Activated naive CD4-positive, alpha-beta T cell treated with anti-CD3 and anti-CD28 coated beads, Interleukin-2, amount 50 U/mL, for 16 hours (primary cell): Measurements from ENCODE around the gene STARD3.
A peak's percentile ranks its signal among the peaks of the same experiment; 100 is the strongest.

Source experiments
- DNase-seq: peaks from one replicate; pipeline ENCODE4 v3.0.0-alpha.2; 2020

Gene STARD3

GRCh38 chr17:39604911-39605491, 31.9 kb upstream of the STARD3 start:
- no peak for DNase-seq

- no peak for DNase-seq
These were observed 31.2 kb upstream of the STARD3 start for GRCh38 chr17:39605492-39606433.

GRCh38 chr17:39606434-39607056, 30.4 kb upstream of the STARD3 start:
- DNase-seq, result no peak

DNA sequence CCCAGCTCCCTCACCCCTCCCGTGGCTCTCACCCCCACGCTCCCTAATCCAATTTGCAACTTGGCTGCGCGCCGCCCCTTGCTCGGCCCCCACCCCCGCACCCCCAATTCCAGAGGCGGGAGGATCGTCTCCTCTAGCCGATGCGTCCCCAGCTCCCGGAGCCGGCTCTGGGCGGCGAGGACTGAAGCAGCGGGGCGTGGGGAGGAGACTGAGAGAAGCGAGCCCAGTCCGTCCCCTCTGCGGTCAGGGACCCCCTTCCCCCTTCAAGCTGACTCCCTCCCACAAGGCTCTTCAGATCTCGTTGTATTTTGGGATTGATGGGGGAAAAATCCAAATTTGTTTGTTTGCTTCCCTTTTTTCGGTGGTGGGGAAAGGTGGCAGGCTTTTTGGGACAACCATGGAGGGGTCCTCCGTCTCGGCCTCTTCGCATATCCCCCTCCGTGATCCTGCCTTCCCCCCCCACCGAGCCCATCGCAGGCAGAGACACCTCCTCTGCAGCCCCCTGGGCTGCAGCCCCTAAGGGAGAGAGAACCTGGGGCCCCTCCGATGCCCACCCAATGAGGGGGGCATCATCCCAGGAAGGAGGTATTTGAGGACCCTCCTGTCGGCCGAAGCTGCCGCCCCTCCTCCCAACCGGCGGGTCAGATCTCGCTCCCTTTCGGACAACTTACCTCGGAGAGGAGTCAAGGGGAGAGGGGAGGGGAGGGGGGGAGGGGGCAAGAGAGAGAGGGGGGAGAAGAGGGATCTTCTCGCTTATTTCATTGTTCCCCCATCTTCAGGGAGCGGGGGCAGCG, 29.7 kb upstream of the STARD3 start:
- DNase-seq, result no peak

- no peak for DNase-seq
These were observed 29.2 kb upstream of the STARD3 start, which contains the start of gene NEUROD2 for GRCh38 chr17:39607851-39608130. Gene NEUROD2, minus strand, starts transcription at chr17:39607920. Its CDS starts 1,321 bp downstream, at chr17:39606599.

GRCh38 chr17:39608142-39608981, 28.6 kb upstream of the STARD3 start:
- DNase-seq, result no peak

DNA sequence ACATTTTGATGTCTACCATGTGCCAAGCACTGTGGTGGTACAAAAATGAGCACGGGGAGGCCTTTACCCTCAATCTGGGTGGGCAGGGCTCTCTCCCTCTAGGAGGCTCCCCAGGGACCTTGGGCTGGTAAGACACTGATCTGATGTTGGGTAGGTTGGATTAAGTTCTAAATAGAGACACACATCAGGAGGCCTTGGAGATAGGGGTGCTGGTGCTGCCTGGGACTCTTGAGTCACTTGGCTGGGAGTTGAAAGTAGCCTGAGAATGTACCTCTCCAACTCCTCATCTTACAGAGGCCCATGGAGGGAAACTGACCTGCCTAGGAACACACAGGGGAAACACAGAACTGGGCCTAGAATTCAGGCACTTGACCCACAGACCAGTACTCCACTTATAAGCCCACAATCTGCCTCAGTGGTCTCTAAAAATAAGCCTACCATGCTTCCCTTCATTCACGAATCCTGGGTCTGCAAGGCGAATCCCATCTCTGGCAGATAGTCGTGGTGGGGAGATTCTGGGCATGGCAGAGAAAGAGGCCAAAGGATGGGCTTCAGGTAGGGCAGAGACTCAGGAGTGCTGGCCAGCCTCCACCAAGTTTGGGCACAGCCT, 27.4 kb upstream of the STARD3 start:
- no peak for DNase-seq

GRCh38 chr17:39611401-39612112, 25.4 kb upstream of the STARD3 start:
- no peak for DNase-seq

GRCh38 chr17:39612291-39612894, 24.6 kb upstream of the STARD3 start:
- DNase-seq, result no peak

GRCh38 chr17:39612935-39613464, 23.9 kb upstream of the STARD3 start:
- DNase-seq, result no peak

DNA sequence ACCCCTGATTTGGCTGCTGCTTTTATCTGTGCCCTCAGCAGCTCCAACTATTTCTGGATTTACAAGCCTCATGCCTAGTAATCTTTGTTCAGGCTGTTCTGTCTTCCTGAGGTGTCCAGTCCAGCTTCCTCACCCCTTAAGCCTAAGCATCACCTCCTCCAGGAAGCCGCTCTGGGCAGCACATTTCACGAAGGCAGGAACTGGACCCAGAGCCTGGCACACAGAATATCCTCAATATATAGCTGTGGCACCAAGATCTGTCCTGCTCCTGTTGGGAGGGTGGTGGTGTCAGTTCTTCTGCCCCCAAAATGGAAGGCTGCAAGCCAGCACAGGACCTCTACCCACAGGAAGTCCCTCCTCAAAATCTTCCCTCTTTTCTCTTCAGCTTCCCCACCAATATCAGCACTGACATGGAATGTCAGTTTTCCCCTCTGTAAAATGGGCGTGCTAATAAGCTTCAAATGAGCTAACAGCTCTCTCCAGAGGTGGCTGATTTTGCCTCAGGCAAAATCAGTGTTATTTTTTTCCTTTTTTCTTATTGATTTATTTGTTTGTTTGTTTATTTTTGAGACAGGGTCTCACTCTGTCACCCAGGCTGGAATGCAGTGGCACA, 22.3 kb upstream of the STARD3 start:
- DNase-seq, result no peak

DNA sequence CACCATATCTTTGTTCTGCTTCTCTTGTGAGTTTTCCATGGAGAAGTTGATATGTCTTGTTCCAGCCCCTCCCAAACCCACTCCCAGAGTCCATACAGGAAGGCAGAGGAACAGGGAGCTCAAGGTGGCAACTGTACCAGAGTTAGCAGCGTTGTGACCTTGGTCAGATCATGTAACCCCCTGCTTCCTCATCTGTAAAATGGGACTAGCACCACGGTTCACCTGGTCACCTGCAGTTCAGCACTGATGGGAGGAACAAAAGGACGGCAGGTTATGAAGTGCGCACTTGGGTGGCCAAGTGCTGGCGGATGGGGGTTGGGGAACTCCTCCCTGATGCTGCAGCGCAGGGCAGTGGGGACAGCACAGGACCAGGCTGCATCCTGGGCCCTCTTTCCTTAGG, 21.5 kb upstream of the STARD3 start:
- DNase-seq, result no peak

- no peak for DNase-seq
These were observed 19.9 kb upstream of the STARD3 start for GRCh38 chr17:39617100-39617445.

- peak; percentile 65 for DNase-seq
These were observed 19.3 kb upstream of the STARD3 start for GRCh38 chr17:39617446-39618245.

GRCh38 chr17:39618246-39618913, 18.6 kb upstream of the STARD3 start:
- DNase-seq, result no peak

- DNase-seq, result no peak
These were observed 17.8 kb upstream of the STARD3 start for GRCh38 chr17:39618956-39619785.

DNA sequence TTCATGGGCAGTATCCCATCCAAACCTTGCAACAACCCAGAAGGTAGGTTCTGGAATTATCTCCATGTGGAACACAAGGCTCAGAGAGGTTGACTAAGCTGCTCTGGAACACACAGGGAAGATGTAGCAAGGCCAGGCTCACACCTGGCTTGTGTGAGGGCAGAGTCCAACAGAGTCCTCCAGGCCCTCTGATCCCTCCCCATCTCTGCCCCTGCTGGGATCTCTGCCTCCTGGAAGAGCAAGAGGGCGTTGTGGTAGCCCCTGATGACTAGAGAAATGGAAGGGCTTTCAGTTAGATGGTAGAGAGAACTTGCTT, 17.2 kb upstream of the STARD3 start:
- no peak for DNase-seq
